Loucy (cell line): Measurements from ENCODE around the gene FRMD5.

Experiments
- H2AFZ ChIP-seq: fragments of 200-600 bp; sonication (generic); 2 replicates; pipeline ENCODE4 v1.6.0; 2016; ENCODE audit warnings: antibody characterized with exemption, mild to moderate bottlenecking, low read length, moderate library complexity
- H3F3A ChIP-seq: fragments of 200-600 bp; 2 replicates; pipeline ENCODE4 v1.6.0; 2016; ENCODE audit warnings: antibody characterized with exemption, low read depth, mild to moderate bottlenecking
- H3K27me3 ChIP-seq: fragments of 200-600 bp; sonication (generic); 2 replicates; pipeline ENCODE4 v1.6.1; 2014; ENCODE audit warnings: low read length, mild to moderate bottlenecking; ENCODE audit not compliant: insufficient read depth, poor library complexity, severe bottlenecking
- H3K36me3 ChIP-seq: fragments of 200-600 bp; sonication (generic); 2 replicates; pipeline ENCODE4 v1.6.1; 2016; ENCODE audit warnings: low read length; ENCODE audit not compliant: insufficient read depth
- H3K4me1 ChIP-seq: fragments of 200-600 bp; sonication (generic); 2 replicates; pipeline ENCODE4 v1.5.1; 2014; ENCODE audit warnings: low read length, mild to moderate bottlenecking; ENCODE audit not compliant: insufficient read depth, poor library complexity, severe bottlenecking
- H3K4me2 ChIP-seq: fragments of 200-600 bp; sonication (generic); 2 replicates; pipeline ENCODE4 v1.6.0; 2014; ENCODE audit warnings: antibody characterized with exemption, low read length, low read depth, mild to moderate bottlenecking; ENCODE audit not compliant: poor library complexity, severe bottlenecking
- H3K4me3 ChIP-seq: fragments of 200-600 bp; sonication (generic); 2 replicates; pipeline ENCODE4 v1.5.1; 2014; ENCODE audit warnings: low read length, mild to moderate bottlenecking, mixed read lengths; ENCODE audit not compliant: poor library complexity, severe bottlenecking
- H3K79me2 ChIP-seq: fragments of 200-600 bp; sonication (generic); 2 replicates; pipeline ENCODE4 v1.6.1; 2014; ENCODE audit warnings: low read length; ENCODE audit not compliant: insufficient read depth
- H3K9ac ChIP-seq: fragments of 200-600 bp; sonication (generic); 2 replicates; pipeline ENCODE4 v1.6.0; 2014; ENCODE audit warnings: mild to moderate bottlenecking, low read depth, low read length, moderate library complexity; ENCODE audit not compliant: poor library complexity, severe bottlenecking
- H3K9me2 ChIP-seq: fragments of 200-600 bp; sonication (generic); replicated peaks from 2 replicates; pipeline ENCODE4 v1.6.1; 2016; ENCODE audit warnings: low read depth, low read length, mixed read lengths
- H3K9me3 ChIP-seq: fragments of 200-600 bp; sonication (generic); 2 replicates; pipeline ENCODE4 v1.6.1; 2014; ENCODE audit warnings: mild to moderate bottlenecking, antibody characterized with exemption, low read length, low read depth; ENCODE audit not compliant: insufficient read depth
- H4K20me1 ChIP-seq: fragments of 200-600 bp; sonication (generic); 2 replicates; pipeline ENCODE4 v1.6.0; 2014; ENCODE audit warnings: antibody characterized with exemption, low read length, mild to moderate bottlenecking; ENCODE audit not compliant: insufficient read depth, poor library complexity, severe bottlenecking
- CTCF ChIP-seq: fragments of 200-600 bp; sonication (generic); conservative IDR thresholded peaks from 2 replicates; pipeline ENCODE4 v1.5.1; 2014; ENCODE audit warnings: mild to moderate bottlenecking, antibody characterized with exemption, low read length
- EZH2phosphoT487 ChIP-seq: fragments of 200-600 bp; IDR thresholded peaks from 2 replicates; pipeline ENCODE4 v1.6.1; 2018; ENCODE audit warnings: antibody characterized with exemption, mild to moderate bottlenecking, moderate library complexity, borderline replicate concordance

Gene FRMD5

GRCh38 chr15:44028349-44028748, 166.7 kb downstream of the FRMD5 start:
- H2AFZ ChIP-seq = no peak overlapping the region
- H3K9me3 ChIP-seq = no peaks in the 10 kb centered on the region
- no peak for TF ChIP-seq CTCF
- TF ChIP-seq EZH2phosphoT487 = no peak
- H3K4me3 ChIP-seq = no peak overlapping the region
- H3K27me3 ChIP-seq = no peaks in the 10 kb centered on the region
- H3K4me1 ChIP-seq = no peaks in the 10 kb centered on the region
- no peaks in the 10 kb centered on the region for H3K9me2 ChIP-seq
- H3K9ac ChIP-seq = no peak overlapping the region
- no peak overlapping the region for H3K4me2 ChIP-seq
- no peaks in the 10 kb centered on the region for H4K20me1 ChIP-seq
- H3F3A ChIP-seq = no peaks in the 10 kb centered on the region
- H3K79me2 ChIP-seq = no peaks in the 10 kb centered on the region
- H3K36me3 ChIP-seq = no peaks in the 10 kb centered on the region

DNA sequence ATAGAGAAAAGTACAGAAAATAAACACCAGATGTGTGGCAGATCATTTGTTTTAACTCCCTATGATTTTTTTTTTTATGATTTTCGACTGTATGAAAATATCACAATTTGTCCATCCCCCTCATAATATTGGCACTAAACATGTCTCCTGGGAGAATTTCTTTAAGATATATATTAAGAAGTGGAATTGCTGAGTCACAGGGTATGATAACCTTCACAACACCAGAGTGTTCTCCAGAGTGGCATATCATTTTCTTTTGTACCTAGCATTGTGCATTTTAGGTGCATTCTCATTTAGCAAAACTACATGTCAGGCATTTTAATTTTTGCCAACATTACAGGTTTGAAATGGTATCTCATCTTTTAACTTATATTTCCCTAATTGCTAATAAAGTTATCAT, 170.9 kb downstream of the FRMD5 start:
- no peaks in the 10 kb centered on the region for H3K4me1 ChIP-seq
- no peak overlapping the region for H3K9ac ChIP-seq
- no peak overlapping the region for H2AFZ ChIP-seq
- no peaks in the 10 kb centered on the region for H3K9me3 ChIP-seq
- no peak overlapping the region for H3K4me3 ChIP-seq
- no peaks in the 10 kb centered on the region for H3F3A ChIP-seq
- H3K36me3 ChIP-seq = no peaks in the 10 kb centered on the region
- no peaks in the 10 kb centered on the region for H3K9me2 ChIP-seq
- H3K4me2 ChIP-seq = no peak overlapping the region
- TF ChIP-seq EZH2phosphoT487 (no peak), CTCF (no peak)
- no peaks in the 10 kb centered on the region for H3K79me2 ChIP-seq
- no peaks in the 10 kb centered on the region for H3K27me3 ChIP-seq
- H4K20me1 ChIP-seq = no peaks in the 10 kb centered on the region

GRCh38 chr15:44023176-44023575, 171.9 kb downstream of the FRMD5 start:
- Histone ChIP-seq H3K4me2 (no peak overlapping the region), H3K4me3 (no peak overlapping the region), H3K79me2 (no peaks in the 10 kb centered on the region), H3F3A (no peaks in the 10 kb centered on the region), H3K9me3 (no peaks in the 10 kb centered on the region), H3K36me3 (no peaks in the 10 kb centered on the region), H3K4me1 (no peaks in the 10 kb centered on the region), H3K27me3 (no peaks in the 10 kb centered on the region), H3K9ac (no peak overlapping the region), H3K9me2 (no peaks in the 10 kb centered on the region), H2AFZ (no peak overlapping the region), H4K20me1 (no peaks in the 10 kb centered on the region)
- TF ChIP-seq CTCF = 0 out of 2 replicates have a peak, but pooled peaks have one; percentile 31
- no peak for TF ChIP-seq EZH2phosphoT487
